ENCODE data around the gene CREB3. TPM values are rescaled to one million over a fixed set of nuclear protein-coding genes. Genes with fewer than 3 reads are reported as not detected.

CREB3 gene
- total and polyA plus RNA-seq, 2 experiments from 2014 or later, result 20.3 to 32.4 TPM

GRCh38 chr9:35740243-35740642, 7.8 kb downstream of the CREB3 start (continued):
- TF ChIP-seq, protein P1, sequence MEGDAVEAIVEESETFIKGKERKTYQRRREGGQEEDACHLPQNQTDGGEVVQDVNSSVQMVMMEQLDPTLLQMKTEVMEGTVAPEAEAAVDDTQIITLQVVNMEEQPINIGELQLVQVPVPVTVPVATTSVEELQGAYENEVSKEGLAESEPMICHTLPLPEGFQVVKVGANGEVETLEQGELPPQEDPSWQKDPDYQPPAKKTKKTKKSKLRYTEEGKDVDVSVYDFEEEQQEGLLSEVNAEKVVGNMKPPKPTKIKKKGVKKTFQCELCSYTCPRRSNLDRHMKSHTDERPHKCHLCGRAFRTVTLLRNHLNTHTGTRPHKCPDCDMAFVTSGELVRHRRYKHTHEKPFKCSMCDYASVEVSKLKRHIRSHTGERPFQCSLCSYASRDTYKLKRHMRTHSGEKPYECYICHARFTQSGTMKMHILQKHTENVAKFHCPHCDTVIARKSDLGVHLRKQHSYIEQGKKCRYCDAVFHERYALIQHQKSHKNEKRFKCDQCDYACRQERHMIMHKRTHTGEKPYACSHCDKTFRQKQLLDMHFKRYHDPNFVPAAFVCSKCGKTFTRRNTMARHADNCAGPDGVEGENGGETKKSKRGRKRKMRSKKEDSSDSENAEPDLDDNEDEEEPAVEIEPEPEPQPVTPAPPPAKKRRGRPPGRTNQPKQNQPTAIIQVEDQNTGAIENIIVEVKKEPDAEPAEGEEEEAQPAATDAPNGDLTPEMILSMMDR (conservative IDR thresholded peaks at IDR 0.05; ENCODE audit: low read depth in 2 of 2), result no peak

- ATAC-seq (no peak), DNase-seq (ENCODE audit: low spot score) (no peak)
- Histone ChIP-seq H2AFZ (no peak overlapping the region), H4K20me1 (replicated peaks; ENCODE audit: insufficient read depth) (peaks cover 25% of the 10 kb centered on the region), H3F3A (replicated peaks; ENCODE audit: low read depth) (peaks cover 3% of the 10 kb centered on the region; the same call in 1 of the 2 replicates), H3K27me3 (ENCODE audit: insufficient read depth) (no peaks in the 10 kb centered on the region), H3K4me2 (no peak overlapping the region), H3K36me3 (ENCODE audit: insufficient read depth) (peaks cover 40% of the 10 kb centered on the region), H3K4me1 (ENCODE audit: insufficient read depth) (peaks cover 9% of the 10 kb centered on the region), H3K79me2 (replicated peaks; ENCODE audit: insufficient read depth) (peaks cover 21% of the 10 kb centered on the region), H3K27ac (ENCODE audit: low read depth) (no peak overlapping the region), H3K4me3 (no peak overlapping the region), H3K9me2 (ENCODE audit: insufficient read depth) (no peaks in the 10 kb centered on the region)
- Mint-ChIP-seq H3K27ac (no peak overlapping the region), H3K36me3 (ENCODE audit: low read depth) (peaks cover 87% of the 10 kb centered on the region), H3K27me3 (ENCODE audit: insufficient read depth, low read depth, poor library complexity) (peaks cover 3% of the 10 kb centered on the region), H3K4me3 (no peak overlapping the region), H3K9me3 (no peaks in the 10 kb centered on the region), H3K4me1 (peaks cover 9% of the 10 kb centered on the region)
- TF ChIP-seq JUNB (IDR thresholded peaks at IDR 0.05; ENCODE audit: unreplicated experiment) (no peak), EZH2phosphoT487 (IDR thresholded peaks at IDR 0.05; ENCODE audit: unreplicated experiment) (no peak), ETS1 (IDR thresholded peaks at IDR 0.05) (no peak), STAT1 (IDR thresholded peaks at IDR 0.05; ENCODE audit: unreplicated experiment) (no peak), POLR2AphosphoS5 (IDR thresholded peaks at IDR 0.05; ENCODE audit: low read depth) (no peak), ZNF331 (CRISPR knock-in tag; IDR thresholded peaks at IDR 0.05; ENCODE audit: low read depth) (no peak), EZH2 (IDR thresholded peaks at IDR 0.05; ENCODE audit: low read depth, unreplicated experiment) (no peak), ZNF462 (CRISPR knock-in tag; IDR thresholded peaks at IDR 0.05) (no peak), ZNF114 (CRISPR knock-in tag; IDR thresholded peaks at IDR 0.05) (no peak), CREB1 (CRISPR knock-in tag; IDR thresholded peaks at IDR 0.05; ENCODE audit: low read depth) (no peak)
- TF ChIP-seq, protein P1 (conservative IDR thresholded peaks at IDR 0.05; ENCODE audit: low read depth in 2 of 2), result no peak
Measured at GRCh38 chr9:35741740-35742139, 9.3 kb downstream of the CREB3 start.
